SK-N-SH (cell line): Measurements from ENCODE around the gene PSMD1. TPM values are rescaled to one million over a fixed set of nuclear protein-coding genes. Genes with fewer than 3 reads are reported as not detected.

ENCODE experiments used
- CTCF ChIA-PET: fragments of 300-600, 350-600 bp; formaldehyde crosslinking; extraction: SDS; loops from one replicate; lab custom pipeline; 2021; lab: Yijun Ruan, JAX
- POLR2A ChIA-PET: fragments of 350-600 bp; sonication (Branson Sonifier 250); formaldehyde crosslinking; extraction: SDS; loops from one replicate; lab custom pipeline; 2020; ENCODE audit warnings: antibody characterized with exemption, inconsistent platforms; lab: Yijun Ruan, JAX
- DNase-seq: peaks from one replicate; pipeline ENCODE4 v3.0.0; 2012
- H2AFZ ChIP-seq: fragments of 200-600 bp; sonication (generic); 2 replicates; pipeline ENCODE4 v1.8.1; 2016; ENCODE audit warnings: antibody characterized with exemption, mild to moderate bottlenecking, low read depth
- H3F3A ChIP-seq: fragments of 200-600 bp; sonication (generic); replicated peaks from 2 replicates; pipeline ENCODE3; 2016; ENCODE audit warnings: antibody characterized with exemption, mild to moderate bottlenecking; ENCODE audit not compliant: insufficient read depth
- H3K27ac ChIP-seq, 2 experiments: fragments of 200-500 bp in 1 of 2; fragments of 200-600 bp in 1 of 2; sonication (Bioruptor generic) in 1 of 2; sonication (generic), shearing (Covaris generic) in 1 of 2; 2 replicates each; pipeline versions ENCODE4 v1.5.1 to v1.6.1; 2014 to 2016; ENCODE audit warnings: low read depth in 2 of 2, inconsistent platforms in 1 of 2, low read length in 1 of 2, mild to moderate bottlenecking in 1 of 2, mixed read lengths in 1 of 2
- H3K27me3 ChIP-seq: fragments of 200-600 bp; sonication (generic), shearing (Covaris generic); 2 replicates; pipeline ENCODE4 v1.6.1; 2016; ENCODE audit warnings: mixed run types; ENCODE audit not compliant: insufficient read depth
- H3K36me3 ChIP-seq, 2 experiments: fragments of 200-500 bp in 1 of 2; fragments of 200-600 bp in 1 of 2; sonication (Bioruptor generic) in 1 of 2; sonication (generic) in 1 of 2; replicated peaks in 1 of 2; 2 replicates each; pipeline versions ENCODE3 to v1.5.1; 2014 to 2016; ENCODE audit warnings: low read length in 1 of 2, mild to moderate bottlenecking in 1 of 2; ENCODE audit not compliant: insufficient read depth in 2 of 2, control insufficient read depth in 1 of 2
- H3K4me1 ChIP-seq, 2 experiments: fragments of 200-500 bp in 1 of 2; fragments of 200-600 bp in 1 of 2; sonication (Bioruptor generic) in 1 of 2; sonication (generic), shearing (Covaris generic) in 1 of 2; 2 replicates each; pipeline versions ENCODE4 v1.5.1 to v1.6.1; 2014 to 2016; ENCODE audit warnings: low read depth in 1 of 2, low read length in 1 of 2, mixed run types in 1 of 2; ENCODE audit not compliant: insufficient read depth in 2 of 2, control insufficient read depth in 1 of 2
- H3K4me2 ChIP-seq: fragments of 200-600 bp; sonication (generic), shearing (Covaris generic); 2 replicates; pipeline ENCODE4 v1.6.1; 2017; ENCODE audit warnings: mixed run types
- H3K4me3 ChIP-seq, 2 experiments: fragments of 200-500 bp in 1 of 2; fragments of 200-600 bp in 1 of 2; sonication (Bioruptor generic) in 1 of 2; sonication (generic), shearing (Covaris generic) in 1 of 2; 2 replicates each; pipeline versions ENCODE4 v1.5.1 to v1.8.1; 2014 to 2016; ENCODE audit warnings: low read depth in 2 of 2, inconsistent platforms in 1 of 2, low read length in 1 of 2, mild to moderate bottlenecking in 1 of 2, mixed read lengths in 1 of 2, moderate library complexity in 1 of 2
- H3K79me2 ChIP-seq: fragments of 200-600 bp; sonication (generic); 2 replicates; pipeline ENCODE4 v1.8.1; 2017; ENCODE audit warnings: mild to moderate bottlenecking; ENCODE audit not compliant: insufficient read depth
- H3K9ac ChIP-seq: fragments of 200-600 bp; sonication (generic); 2 replicates; pipeline ENCODE4 v1.6.1; 2017; ENCODE audit warnings: mixed run types
- H3K9me2 ChIP-seq: fragments of 200-600 bp; sonication (generic); 2 replicates; pipeline ENCODE4 v1.6.1; 2017; ENCODE audit warnings: mixed run types
- H3K9me3 ChIP-seq: fragments of 200-600 bp; sonication (generic); 2 replicates; pipeline ENCODE4 v1.6.1; 2017; ENCODE audit warnings: mixed run types, mild to moderate bottlenecking, moderate library complexity
- H4K20me1 ChIP-seq: fragments of 200-600 bp; sonication (generic); 2 replicates; pipeline ENCODE4 v1.6.1; 2017; ENCODE audit warnings: mild to moderate bottlenecking, mixed run types; ENCODE audit not compliant: insufficient read depth
- CHD2 ChIP-seq: fragments of 150-350 bp; IDR thresholded peaks from 2 replicates; pipeline ENCODE4 v1.6.1; 2018; ENCODE audit warnings: low read length; ENCODE audit not compliant: partially characterized antibody
- CTCF ChIP-seq: fragments of 200-600 bp; sonication (generic); IDR thresholded peaks from 2 replicates; pipeline ENCODE4 v1.6.1; 2017; ENCODE audit warnings: antibody characterized with exemption, mild to moderate bottlenecking, moderate library complexity
- FOSL2 ChIP-seq: IDR thresholded peaks from 2 replicates; pipeline ENCODE4 v1.4.0; 2012; ENCODE audit warnings: low read depth, mild to moderate bottlenecking, moderate library complexity, borderline replicate concordance
- FOXM1 ChIP-seq: IDR thresholded peaks from 2 replicates; pipeline ENCODE4 v1.4.0; 2012; ENCODE audit warnings: low read depth, mild to moderate bottlenecking
- GATA2 ChIP-seq: sonication (generic); formaldehyde crosslinking; IDR thresholded peaks from 2 replicates; pipeline ENCODE4 v1.5.0; 2020; ENCODE audit warnings: mild to moderate bottlenecking, missing genetic modification reagents
- IRF3 ChIP-seq: fragments of 150-350 bp; IDR thresholded peaks from 2 replicates; pipeline ENCODE4 v1.6.1; 2016; ENCODE audit warnings: mild to moderate bottlenecking, low read depth, low read length
- JUND ChIP-seq: IDR thresholded peaks from 2 replicates; pipeline ENCODE4 v1.4.0; 2012
- MAX ChIP-seq: IDR thresholded peaks from 2 replicates; pipeline ENCODE4 v1.4.0; 2012; ENCODE audit warnings: low read depth
- MEF2A ChIP-seq: IDR thresholded peaks from 2 replicates; pipeline ENCODE4 v1.4.0; 2012; ENCODE audit warnings: low read depth, borderline replicate concordance
- NFIC ChIP-seq: IDR thresholded peaks from 2 replicates; pipeline ENCODE4 v1.4.0; 2012; ENCODE audit warnings: borderline replicate concordance
- NRF1 ChIP-seq: IDR thresholded peaks from 2 replicates; pipeline ENCODE4 v1.6.1; 2012; ENCODE audit warnings: low read depth, mild to moderate bottlenecking, low read length
- PBX3 ChIP-seq: IDR thresholded peaks from 2 replicates; pipeline ENCODE4; 2012
- RAD21 ChIP-seq: IDR thresholded peaks from 2 replicates; pipeline ENCODE4 v1.6.1; 2012; ENCODE audit warnings: mild to moderate bottlenecking, low read length
- RFX5 ChIP-seq: IDR thresholded peaks from 2 replicates; pipeline ENCODE4 v1.6.1; 2012; ENCODE audit warnings: mild to moderate bottlenecking, improper control_type of control experiment, low read length
- SIN3A ChIP-seq: IDR thresholded peaks from 2 replicates; pipeline ENCODE4 v1.6.1; 2012; ENCODE audit warnings: low read depth, mild to moderate bottlenecking, low read length, moderate library complexity, borderline replicate concordance
- TAF1 ChIP-seq: IDR thresholded peaks from 2 replicates; pipeline ENCODE4 v1.6.1; 2012; ENCODE audit warnings: low read depth, mild to moderate bottlenecking, low read length, moderate library complexity, borderline replicate concordance
- TCF12 ChIP-seq: IDR thresholded peaks from 2 replicates; pipeline ENCODE4 v1.4.0; 2012
- USF1 ChIP-seq: IDR thresholded peaks from 2 replicates; pipeline ENCODE4 v1.4.0; 2012; ENCODE audit warnings: low read depth, borderline replicate concordance
- USF2 ChIP-seq: fragments of 150-350 bp; IDR thresholded peaks from 2 replicates; pipeline ENCODE4 v1.6.1; 2017; ENCODE audit warnings: antibody characterized with exemption, low read length, low read depth, borderline replicate concordance
- WGBS: methylation state at CpG from one replicate; pipeline ENCODE4 v1.1.6; 2017; ENCODE audit warnings: low lambda C conversion rate; 5-methylcytosine and 5-hydroxymethylcytosine counted together
- polyA plus RNA-seq, 3 experiments: library from polyadenylated mRNA; depleted of rRNA; stranded (reverse); fragments of >200 nt; gene quantifications; 2 replicates each; pipeline ENCODE4 v1.2.3, GENCODE V29; 2012

Gene PSMD1
- polyA plus RNA-seq, 1 of the 3 experiments (the other 2 are of a cell fraction) = 92.3 TPM

- no peak for DNase-seq
- Histone ChIP-seq H4K20me1 (no peaks in the 10 kb centered on the region), H3K27ac (no peak overlapping the region), H3K9ac (no peak overlapping the region), H3K79me2 (no peaks in the 10 kb centered on the region), H3K4me3 (no peak overlapping the region), H3K9me2 (no peaks in the 10 kb centered on the region), H3K27me3 (no peaks in the 10 kb centered on the region), H3F3A (no peaks in the 10 kb centered on the region), H3K4me1 (peaks cover 7 to 21% of the 10 kb centered on the region in 2 experiments; a peak in 1 of 4 replicates), H2AFZ (no peak overlapping the region), H3K9me3 (no peaks in the 10 kb centered on the region), H3K36me3 (no peaks in the 10 kb centered on the region), H3K4me2 (no peak overlapping the region)
- ChIA-PET CTCF (interaction anchor here (0.8 to 3.8 kb wide), 10 partner anchors 9 to 263 kb away, joined by 3 to 20 read pairs (median 4); partner anchors contain the start of genes ARMC9 and HTR2B), POLR2A (no interaction called here)
- no peak for TF ChIP-seq GATA2 (CRISPR knock-in tag)
- TF ChIP-seq NFIC = no peak
- no peak for TF ChIP-seq TAF1
- TF ChIP-seq PBX3 = no peak
- TF ChIP-seq USF2 = no peak
- no peak for TF ChIP-seq TCF12
- no peak for TF ChIP-seq SIN3A
- no peak for TF ChIP-seq FOXM1
- no peak for TF ChIP-seq CHD2
- TF ChIP-seq CTCF = no peak
- TF ChIP-seq JUND = no peak
- TF ChIP-seq USF1 = no peak
- no peak for TF ChIP-seq IRF3
- TF ChIP-seq NRF1 = no peak
- TF ChIP-seq FOSL2 = no peak
- TF ChIP-seq RFX5 = no peak
- TF ChIP-seq MEF2A = no peak
- TF ChIP-seq RAD21 = no peak
- no peak for TF ChIP-seq MAX
- WGBS = 96% methylated on average over 4 of the region's 8 CpGs
These were observed 132.5 kb downstream of the PSMD1 start for GRCh38 chr2:231189171-231189530.
